Fibroblast of upper back skin (primary cell): Measurements from ENCODE around the gene NIPSNAP2.
"Not testable (repeated sequence)": the region's sequence is repeated elsewhere in the genome, so short reads cannot be mapped to it uniquely, and the experiment has no call there.

Experiments
- DNase-seq: peaks from one replicate; pipeline ENCODE4 v3.0.0-alpha.2; 2013

The NIPSNAP2 gene

GRCh38 chr7:55977831-55978230 lies 13.4 kb downstream of the NIPSNAP2 start:
- peak; percentile 84 for DNase-seq

- DNase-seq: no peak
Measured at GRCh38 chr7:55980266-55980665, 15.9 kb downstream of the NIPSNAP2 start.

GRCh38 chr7:55983537-55983936 lies 19.2 kb downstream of the NIPSNAP2 start:
- DNase-seq: peak; percentile 9

GRCh38 chr7:55992346-55992745 lies 28.0 kb downstream of the NIPSNAP2 start:
- DNase-seq: no peak

- DNase-seq: no peak
Measured at GRCh38 chr7:55996856-55997500, 32.6 kb downstream of the NIPSNAP2 start.

GRCh38 chr7:56003749-56004148 lies 39.4 kb downstream of the NIPSNAP2 start:
- DNase-seq: no peak

GRCh38 chr7:56007167-56007652 lies 42.8 kb downstream of the NIPSNAP2 start:
- DNase-seq: no peak

GRCh38 chr7:56007891-56008290 lies 43.5 kb downstream of the NIPSNAP2 start:
- DNase-seq: no peak

GRCh38 chr7:56009695-56010094 lies 45.3 kb downstream of the NIPSNAP2 start:
- DNase-seq: no peak

- DNase-seq: not testable (repeated sequence)
Measured at GRCh38 chr7:56017015-56017414, 52.6 kb downstream of the NIPSNAP2 start.

- no peak for DNase-seq
Measured at GRCh38 chr7:56019501-56019900, 55.1 kb downstream of the NIPSNAP2 start.

- DNase-seq: no peak
Measured at GRCh38 chr7:56023500-56023899, 59.1 kb downstream of the NIPSNAP2 start.

GRCh38 chr7:56026538-56026937 lies 62.2 kb downstream of the NIPSNAP2 start:
- no peak for DNase-seq

GRCh38 chr7:56028942-56029630 lies 64.7 kb downstream of the NIPSNAP2 start:
- peak; percentile 66 for DNase-seq

GRCh38 chr7:56030340-56030739 lies 66.0 kb downstream of the NIPSNAP2 start:
- no peak for DNase-seq

- DNase-seq: not testable (repeated sequence)
Measured at GRCh38 chr7:56031556-56031955, 67.2 kb downstream of the NIPSNAP2 start.

GRCh38 chr7:56032578-56032977 lies 68.2 kb downstream of the NIPSNAP2 start:
- DNase-seq: not testable (repeated sequence)

- DNase-seq: peak; percentile 76
Measured at GRCh38 chr7:56033671-56034432, 69.5 kb downstream of the NIPSNAP2 start.

- no peak for DNase-seq
Measured at GRCh38 chr7:56040730-56041129, 76.3 kb downstream of the NIPSNAP2 start.

- not testable (repeated sequence) for DNase-seq
Measured at GRCh38 chr7:56045758-56046157, 81.4 kb downstream of the NIPSNAP2 start.

GRCh38 chr7:56046721-56047445 lies 82.5 kb downstream of the NIPSNAP2 start:
- DNase-seq: peak; percentile 59

- not testable (repeated sequence) for DNase-seq
Measured at GRCh38 chr7:56047446-56048116, 83.2 kb downstream of the NIPSNAP2 start.
